Neural cell (in vitro differentiated cells): ENCODE data around the gene INHBC.

Experiments
- POLR2AphosphoS5 ChIP-seq: IDR thresholded peaks from 2 replicates; pipeline ENCODE4 v1.6.1; 2012
- TF ChIP-seq, protein P1 (sequence below): fragments of 450-650 bp; IDR thresholded peaks from 2 replicates; pipeline ENCODE4 v1.5.1; 2014; ENCODE audit warnings: antibody characterized with exemption, mild to moderate bottlenecking, moderate library complexity; ENCODE audit not compliant: poor library complexity, severe bottlenecking

DNA sequence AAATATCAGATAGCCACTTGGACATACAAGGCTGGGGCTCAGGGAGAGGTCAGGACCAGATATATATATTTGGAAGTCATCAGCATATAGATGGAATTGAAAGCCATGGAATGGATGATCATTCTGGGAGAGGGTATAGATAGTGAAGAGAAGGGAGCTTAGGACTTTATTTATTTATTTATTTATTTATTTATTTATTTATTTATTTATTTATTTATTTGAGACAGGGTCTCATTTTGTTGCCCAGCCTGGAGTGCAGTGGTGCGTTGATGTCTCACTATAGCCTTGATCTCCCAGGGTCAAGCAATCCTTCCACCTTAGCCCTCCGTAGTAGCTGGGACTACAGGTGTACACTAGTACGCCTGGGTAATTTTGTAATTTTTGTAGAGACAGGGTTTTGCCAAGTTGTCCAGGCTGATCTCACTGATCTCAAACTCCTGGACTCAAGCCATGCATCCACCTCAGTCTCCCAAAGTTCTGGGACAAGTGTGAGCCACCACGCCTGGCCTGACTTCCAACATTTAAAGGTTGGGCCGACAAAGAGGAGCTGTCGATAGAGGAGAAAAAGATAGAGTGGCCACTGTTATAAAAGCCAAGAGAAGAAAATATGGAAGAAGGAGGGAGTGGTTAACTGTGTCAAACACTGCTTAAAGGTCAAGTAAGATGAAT, 11.8 kb downstream of the INHBC start:
- TF ChIP-seq, protein P1, sequence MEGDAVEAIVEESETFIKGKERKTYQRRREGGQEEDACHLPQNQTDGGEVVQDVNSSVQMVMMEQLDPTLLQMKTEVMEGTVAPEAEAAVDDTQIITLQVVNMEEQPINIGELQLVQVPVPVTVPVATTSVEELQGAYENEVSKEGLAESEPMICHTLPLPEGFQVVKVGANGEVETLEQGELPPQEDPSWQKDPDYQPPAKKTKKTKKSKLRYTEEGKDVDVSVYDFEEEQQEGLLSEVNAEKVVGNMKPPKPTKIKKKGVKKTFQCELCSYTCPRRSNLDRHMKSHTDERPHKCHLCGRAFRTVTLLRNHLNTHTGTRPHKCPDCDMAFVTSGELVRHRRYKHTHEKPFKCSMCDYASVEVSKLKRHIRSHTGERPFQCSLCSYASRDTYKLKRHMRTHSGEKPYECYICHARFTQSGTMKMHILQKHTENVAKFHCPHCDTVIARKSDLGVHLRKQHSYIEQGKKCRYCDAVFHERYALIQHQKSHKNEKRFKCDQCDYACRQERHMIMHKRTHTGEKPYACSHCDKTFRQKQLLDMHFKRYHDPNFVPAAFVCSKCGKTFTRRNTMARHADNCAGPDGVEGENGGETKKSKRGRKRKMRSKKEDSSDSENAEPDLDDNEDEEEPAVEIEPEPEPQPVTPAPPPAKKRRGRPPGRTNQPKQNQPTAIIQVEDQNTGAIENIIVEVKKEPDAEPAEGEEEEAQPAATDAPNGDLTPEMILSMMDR, result no peak
- no peak for TF ChIP-seq POLR2AphosphoS5
